Measurements from ENCODE around the gene TRAPPC2L.

Gene TRAPPC2L

GRCh38 chr16:88839026-88839529, 17.8 kb upstream of the TRAPPC2L start:
- no peak for DNase-seq (ENCODE audit: low spot score)

- DNase-seq (ENCODE audit: low spot score): no peak
Measured at GRCh38 chr16:88839745-88840599, 17.0 kb upstream of the TRAPPC2L start.

GRCh38 chr16:88840600-88841215, 16.2 kb upstream of the TRAPPC2L start:
- DNase-seq (ENCODE audit: low spot score): no peak

- no peak for DNase-seq (ENCODE audit: low spot score)
Measured at GRCh38 chr16:88841521-88842307, 15.2 kb upstream of the TRAPPC2L start.

- no peak for DNase-seq (ENCODE audit: low spot score)
Measured at GRCh38 chr16:88842308-88842756, 14.6 kb upstream of the TRAPPC2L start.

GRCh38 chr16:88842806-88843205, 14.1 kb upstream of the TRAPPC2L start:
- no peak for DNase-seq (ENCODE audit: low spot score)

GRCh38 chr16:88843256-88843655, 13.7 kb upstream of the TRAPPC2L start:
- no peak for DNase-seq (ENCODE audit: low spot score)

- DNase-seq (ENCODE audit: low spot score): peak; percentile 91
Measured at GRCh38 chr16:88844419-88845036, 12.4 kb upstream of the TRAPPC2L start.

- no peak for DNase-seq (ENCODE audit: low spot score)
Measured at GRCh38 chr16:88846088-88846487, 10.8 kb upstream of the TRAPPC2L start.

- no peak for DNase-seq (ENCODE audit: low spot score)
Measured at GRCh38 chr16:88847654-88848053, 9.3 kb upstream of the TRAPPC2L start.

- no peak for DNase-seq (ENCODE audit: low spot score)
Measured at GRCh38 chr16:88848557-88848956, 8.4 kb upstream of the TRAPPC2L start.

- no peak for DNase-seq (ENCODE audit: low spot score)
Measured at GRCh38 chr16:88850531-88851199, 6.3 kb upstream of the TRAPPC2L start.

- DNase-seq (ENCODE audit: low spot score): no peak
Measured at GRCh38 chr16:88851616-88852015, 5.3 kb upstream of the TRAPPC2L start.

- no peak for DNase-seq (ENCODE audit: low spot score)
Measured at GRCh38 chr16:88853325-88853941, 3.5 kb upstream of the TRAPPC2L start.

GRCh38 chr16:88854306-88855111, 2.4 kb upstream of the TRAPPC2L start:
- DNase-seq (ENCODE audit: low spot score): peak; percentile 60

- DNase-seq (ENCODE audit: low spot score): no peak
Measured at GRCh38 chr16:88855176-88855575, 1.8 kb upstream of the TRAPPC2L start.

GRCh38 chr16:88855736-88856121, 1.2 kb upstream of the TRAPPC2L start:
- no peak for DNase-seq (ENCODE audit: low spot score)

GRCh38 chr16:88856122-88856827, 652 bp upstream of the TRAPPC2L start:
- no peak for DNase-seq (ENCODE audit: low spot score)

- peak; percentile 91 for DNase-seq (ENCODE audit: low spot score)
Measured at GRCh38 chr16:88857728-88858339, 907 bp downstream of the TRAPPC2L start.

Measured in NAMALWA (cell line).